K562 (cell line): ENCODE data around the gene CSTB. TPM values are rescaled to one million over a fixed set of nuclear protein-coding genes. Genes with fewer than 3 reads are reported as not detected.

Experiments used
- ADNP ChIP-seq: fragments of 200-800 bp; sonication (Bioruptor generic); IDR thresholded peaks from 2 replicates; pipeline ENCODE4 v1.6.1; 2016; ENCODE audit warnings: missing genetic modification characterization, missing compliant biosample characterization
- CBFB ChIP-seq: sonication (generic); formaldehyde crosslinking; IDR thresholded peaks from 2 replicates; pipeline ENCODE4 v1.4.0; 2020; ENCODE audit warnings: mild to moderate bottlenecking, missing genetic modification reagents
- ESRRB ChIP-seq: fragments of 250-450 bp; sonication (Bioruptor Pico); IDR thresholded peaks from 2 replicates; pipeline ENCODE4 v1.5.0; 2020; ENCODE audit warnings: mild to moderate bottlenecking, moderate library complexity, borderline replicate concordance
- FOXP4 ChIP-seq: sonication (generic); formaldehyde crosslinking; IDR thresholded peaks from 2 replicates; pipeline ENCODE4 v1.8.0; 2022; ENCODE audit warnings: mild to moderate bottlenecking, missing genetic modification reagents, borderline replicate concordance
- GABPA ChIP-seq: fragments of 200-800 bp; sonication (Bioruptor generic); conservative IDR thresholded peaks from 2 replicates; pipeline ENCODE4 v1.6.1; 2016; ENCODE audit warnings: low read depth, missing genetic modification characterization, missing compliant biosample characterization
- HCFC1 ChIP-seq: IDR thresholded peaks from 2 replicates; pipeline ENCODE4 v1.6.1; 2012; ENCODE audit warnings: low read depth, low read length, improper control_type of control experiment
- HDAC1 ChIP-seq, 2 experiments: fragments of 450-650 bp; IDR thresholded peaks; 2 replicates each; pipeline ENCODE4 v1.6.1; 2016 to 2017; ENCODE audit warnings: inconsistent platforms in 1 of 2, mild to moderate bottlenecking in 1 of 2, moderate library complexity in 1 of 2
- HMGN3 ChIP-seq: IDR thresholded peaks from 2 replicates; pipeline ENCODE4 v1.6.1; 2011; ENCODE audit warnings: borderline replicate concordance, low read depth, mild to moderate bottlenecking, mixed read lengths, low read length; ENCODE audit not compliant: insufficient read length; ENCODE audit errors: extremely low read depth
- HNRNPL ChIP-seq: fragments of 200-400 bp; formaldehyde crosslinking; IDR thresholded peaks from 2 replicates; pipeline ENCODE4 v1.6.1; 2017; ENCODE audit warnings: low read depth, mild to moderate bottlenecking, low read length
- MCM5 ChIP-seq: fragments of 450-650 bp; IDR thresholded peaks from 2 replicates; pipeline ENCODE4 v1.6.1; 2016; ENCODE audit warnings: low read depth
- MITF ChIP-seq: IDR thresholded peaks from 2 replicates; pipeline ENCODE4 v1.6.1; 2014; ENCODE audit warnings: antibody characterized with exemption
- MNT ChIP-seq, 2 experiments: fragments of 450-650 bp; conservative IDR thresholded peaks; 2 replicates each; pipeline ENCODE4 v1.6.1; 2017; ENCODE audit warnings: mild to moderate bottlenecking in 2 of 2, moderate library complexity in 2 of 2
- NKRF ChIP-seq: fragments of 450-650 bp; IDR thresholded peaks from 2 replicates; pipeline ENCODE4 v1.6.1; 2016; ENCODE audit warnings: borderline replicate concordance
- PREB ChIP-seq: sonication (generic); formaldehyde crosslinking; IDR thresholded peaks from 2 replicates; pipeline ENCODE4 v1.8.1; 2023; ENCODE audit warnings: mild to moderate bottlenecking, missing genetic modification reagents
- ZBTB1 ChIP-seq: sonication (generic); formaldehyde crosslinking; IDR thresholded peaks from 2 replicates; pipeline ENCODE4 v1.8.1; 2023; ENCODE audit warnings: missing genetic modification reagents, low read depth, mild to moderate bottlenecking, borderline replicate concordance
- ZNF561 ChIP-seq: fragments of 450-650 bp; formaldehyde crosslinking; conservative IDR thresholded peaks from 2 replicates; pipeline ENCODE4 v1.4.0; 2020; ENCODE audit warnings: mild to moderate bottlenecking, moderate library complexity
- polyA plus RNA-seq, 8 experiments: library from polyadenylated mRNA; depleted of rRNA in 4 of 8; stranded (reverse) in 5 of 8; unstranded in 3 of 8; fragments of >200 nt; fragmentation: Nextera tagmentation in 2 of 8; fragmentation: Illumina TruSeq in 1 of 8; extraction: Ambion mirVana in 2 of 8; extraction: Trizol in 1 of 8; gene quantifications; 2 replicates each; pipeline versions ENCODE4 v1.2.1 to v1.2.3, GENCODE V29; 2011 to 2014; ENCODE audit warnings: inconsistent platforms in 1 of 8, missing spikeins in 1 of 8
- total RNA-seq, 7 experiments: library from RNA; depleted of rRNA in 6 of 7; stranded (reverse); fragments of >200 nt in 6 of 7; fragmentation: Illumina TruSeq in 2 of 7; extraction: Trizol in 2 of 7; gene quantifications; 2 replicates each; pipeline versions ENCODE4 v1.2.1 to v1.2.3, GENCODE V29; 2011 to 2021; ENCODE audit warnings: low replicate concordance in 1 of 7

Gene CSTB
- total and polyA plus RNA-seq, 9 of the 15 experiments (the other 6 are each of a cell fraction or from before 2014, with no cell fraction given), result 12.4 to 65.0 (median 31.7) TPM

- TF ChIP-seq CBFB (CRISPR knock-in tag), result peak; percentile 94
- peak; percentile 99 for TF ChIP-seq NKRF
- TF ChIP-seq HNRNPL, result peak; percentile 86; the same call in 1 of the 2 replicates
- TF ChIP-seq PREB (CRISPR knock-in tag), result no peak
- peak; percentile 78 to 100; a peak in 3 of 4 replicates for TF ChIP-seq HDAC1 (IDR thresholded peaks at IDR 0.05)
- TF ChIP-seq GABPA (tag), result peak; percentile 97
- no peak for TF ChIP-seq ADNP (tag)
- TF ChIP-seq ZNF561 (CRISPR knock-in tag), result no peak
- peak; percentile 87; the same call in 1 of the 2 replicates for TF ChIP-seq ZBTB1 (CRISPR knock-in tag)
- no peak for TF ChIP-seq ESRRB (CRISPR knock-in tag)
- TF ChIP-seq HCFC1, result peak; percentile 77
- TF ChIP-seq MCM5, result no peak
- TF ChIP-seq HMGN3, result peak; percentile 100
- peak; percentile 96 for TF ChIP-seq MITF
- peak; percentile 94; the same call in 1 of the 2 replicates for TF ChIP-seq FOXP4
- TF ChIP-seq MNT (conservative IDR thresholded peaks at IDR 0.05), result peak; percentile 100
These were observed 47.4 kb downstream of the CSTB start (continued) for GRCh38 chr21:43728467-43729390.
